ENCODE measurements around the gene DALRD3.

The DALRD3 gene

DNA sequence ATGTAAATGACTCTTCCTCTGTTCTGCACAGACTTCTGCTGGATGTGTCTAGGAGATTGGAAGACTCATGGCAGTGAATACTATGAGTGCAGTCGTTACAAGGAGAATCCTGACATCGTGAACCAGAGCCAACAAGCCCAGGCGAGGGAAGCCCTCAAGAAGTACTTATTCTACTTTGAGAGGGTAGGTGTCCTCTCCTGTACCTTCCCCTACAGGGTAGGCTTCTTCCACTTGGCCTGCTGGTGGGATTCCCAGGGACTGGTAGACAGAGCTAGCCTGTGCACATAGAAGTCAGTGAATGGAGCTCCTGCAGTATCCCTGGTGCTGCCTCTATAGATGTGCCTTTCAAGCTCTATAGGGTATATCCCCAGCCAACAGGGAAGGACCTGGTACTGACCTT is 38.9 kb downstream of the DALRD3 start:
- Mint-ChIP-seq H3K27ac (ENCODE audit: low read depth) (no peak overlapping the region), H3K4me3 (no peak overlapping the region), H3K4me1 (no peaks in the 10 kb centered on the region), H3K9me3 (no peaks in the 10 kb centered on the region), H3K36me3 (ENCODE audit: insufficient read depth) (peaks cover 67% of the 10 kb centered on the region), H3K27me3 (no peaks in the 10 kb centered on the region)
- ATAC-seq (replicated peaks; ENCODE audit: extremely low read depth, poor library complexity, severe bottlenecking) = no peak
- no peak for DNase-seq (ENCODE audit: low spot score in 2 of 2)

DNA sequence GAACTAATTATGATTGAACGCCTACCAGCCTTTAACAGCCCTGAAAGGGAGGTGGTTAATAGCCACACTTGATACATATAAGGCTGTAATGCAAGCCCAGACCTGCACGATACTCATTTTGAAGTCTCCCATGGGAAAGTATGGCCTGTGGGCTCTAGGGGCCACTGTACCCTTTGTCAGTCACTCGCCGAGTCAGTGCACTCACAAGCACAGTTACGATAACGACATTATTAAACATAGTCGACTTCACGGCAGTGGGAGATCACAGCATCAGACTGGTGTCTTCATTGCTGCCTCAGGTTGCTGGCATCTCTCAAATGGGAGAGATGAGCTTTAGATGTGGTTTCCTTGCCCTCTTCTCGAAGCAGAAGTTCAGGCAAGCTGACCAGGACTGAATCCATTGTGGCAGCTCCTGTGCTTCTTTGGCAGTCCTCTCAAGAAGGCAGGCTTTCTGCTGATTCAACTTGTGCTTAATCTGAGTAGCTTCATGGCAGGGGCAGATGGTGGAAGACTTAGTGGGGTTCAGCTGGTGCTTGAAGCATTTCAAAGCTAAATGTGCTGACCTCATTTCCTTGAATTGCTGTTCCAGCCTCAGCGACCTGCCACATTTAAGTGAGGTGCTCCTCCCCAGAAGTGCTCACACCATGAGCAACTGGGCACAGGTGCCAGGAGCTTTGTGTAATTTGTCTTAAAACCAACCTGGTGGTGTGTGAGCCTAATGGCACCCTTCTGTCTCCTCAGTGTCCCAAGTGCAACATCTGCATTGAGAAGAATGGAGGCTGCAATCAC is 44.1 kb downstream of the DALRD3 start:
- H3K9me3 Mint-ChIP-seq = no peaks in the 10 kb centered on the region
- no peak overlapping the region for H3K27ac Mint-ChIP-seq (ENCODE audit: low read depth)
- DNase-seq (ENCODE audit: low spot score in 2 of 2) = no peak

DNA sequence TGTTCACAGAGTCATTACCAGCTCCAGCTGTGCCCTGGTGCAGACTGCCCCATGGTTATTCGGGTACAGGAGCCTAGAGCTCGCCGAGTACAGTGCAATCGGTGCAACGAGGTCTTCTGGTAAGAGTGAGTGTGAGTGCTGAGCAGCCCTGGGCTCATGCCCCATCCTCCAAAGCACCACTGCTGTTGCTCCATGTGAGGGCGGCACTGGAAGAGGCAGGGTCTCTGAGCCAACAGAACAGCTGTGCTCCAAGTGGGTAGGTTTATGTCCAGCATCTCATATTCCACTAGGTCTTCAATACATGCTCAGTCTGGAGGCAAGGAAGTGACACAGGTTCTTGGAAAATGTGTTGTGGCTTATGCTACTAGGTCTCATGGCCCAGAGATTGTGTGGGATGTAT is 47.8 kb downstream of the DALRD3 start:
- Mint-ChIP-seq H3K4me1 (peaks cover 5% of the 10 kb centered on the region), H3K36me3 (ENCODE audit: insufficient read depth) (peaks cover 82% of the 10 kb centered on the region), H3K27ac (ENCODE audit: low read depth) (no peak overlapping the region), H3K4me3 (no peak overlapping the region), H3K27me3 (no peaks in the 10 kb centered on the region), H3K9me3 (no peaks in the 10 kb centered on the region)
- DNase-seq (ENCODE audit: low spot score in 2 of 2) (no peak), ATAC-seq (replicated peaks; ENCODE audit: extremely low read depth, poor library complexity, severe bottlenecking) (no peak)

More for the DNA sequence above, 44.1 kb downstream of the DALRD3 start:
- ATAC-seq (replicated peaks; ENCODE audit: extremely low read depth, poor library complexity, severe bottlenecking) = no peak
- H3K36me3 Mint-ChIP-seq (ENCODE audit: insufficient read depth) = peaks cover 80% of the 10 kb centered on the region
- H3K4me1 Mint-ChIP-seq = no peaks in the 10 kb centered on the region
- H3K4me3 Mint-ChIP-seq = no peak overlapping the region
- H3K27me3 Mint-ChIP-seq = no peaks in the 10 kb centered on the region

DNA sequence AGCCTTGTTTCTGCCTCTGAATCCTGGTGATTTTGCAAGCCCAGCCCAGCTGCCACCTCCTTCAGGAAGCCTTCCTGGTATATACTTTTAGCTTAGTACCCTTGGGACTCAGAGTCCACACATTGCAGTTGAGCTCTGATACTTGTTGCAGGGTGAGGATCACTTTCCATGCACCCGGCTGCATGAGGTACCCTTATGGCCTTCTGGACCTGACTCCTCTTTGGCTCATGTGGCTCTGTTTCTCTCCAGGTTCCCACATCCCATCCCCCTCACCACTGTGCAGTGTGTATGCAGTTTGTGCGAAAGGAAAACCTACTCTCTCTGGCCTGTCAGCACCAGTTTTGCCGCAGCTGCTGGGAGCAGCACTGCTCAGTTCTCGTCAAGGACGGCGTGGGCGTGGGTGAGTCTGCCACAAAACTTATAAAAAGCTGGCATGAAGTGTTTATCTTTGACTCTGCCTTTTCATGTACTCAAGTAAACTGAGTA is 51.5 kb downstream of the DALRD3 start:
- no peaks in the 10 kb centered on the region for H3K27me3 Mint-ChIP-seq
- peaks cover 5% of the 10 kb centered on the region for H3K4me1 Mint-ChIP-seq
- no peak overlapping the region for H3K27ac Mint-ChIP-seq (ENCODE audit: low read depth)
- no peaks in the 10 kb centered on the region for H3K9me3 Mint-ChIP-seq
- DNase-seq (ENCODE audit: low spot score in 2 of 2) (no peak), ATAC-seq (replicated peaks; ENCODE audit: extremely low read depth, poor library complexity, severe bottlenecking) (no peak)
- H3K4me3 Mint-ChIP-seq = no peak overlapping the region
- peaks cover 71% of the 10 kb centered on the region for H3K36me3 Mint-ChIP-seq (ENCODE audit: insufficient read depth)

DNA sequence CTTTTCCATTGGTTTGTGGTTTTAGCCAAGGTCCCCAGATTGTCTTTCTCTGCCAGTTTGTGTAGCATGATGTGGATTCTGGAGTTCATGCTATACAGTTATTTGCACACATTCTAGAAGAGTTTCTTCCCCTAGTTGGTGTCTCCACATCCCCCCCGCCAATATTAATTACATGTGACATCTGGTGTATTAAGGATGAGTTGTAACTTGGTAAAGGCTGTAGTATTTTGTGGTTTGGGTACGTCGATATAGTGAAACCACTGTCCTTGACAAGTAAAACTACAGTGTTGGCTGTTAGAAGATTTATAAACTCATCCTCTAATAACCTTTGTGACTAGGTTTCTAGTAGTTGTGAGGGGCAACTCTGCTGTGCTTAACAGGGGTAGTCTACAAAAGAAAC is 52.0 kb downstream of the DALRD3 start:
- H3K27ac Mint-ChIP-seq (ENCODE audit: low read depth) = no peak overlapping the region
- DNase-seq (ENCODE audit: low spot score in 2 of 2) (no peak), ATAC-seq (replicated peaks; ENCODE audit: extremely low read depth, poor library complexity, severe bottlenecking) (peak; percentile 40)
- H3K36me3 Mint-ChIP-seq (ENCODE audit: insufficient read depth) = peaks cover 66% of the 10 kb centered on the region
- H3K4me1 Mint-ChIP-seq = peaks cover 5% of the 10 kb centered on the region
- H3K4me3 Mint-ChIP-seq = no peak overlapping the region
- no peaks in the 10 kb centered on the region for H3K9me3 Mint-ChIP-seq
- no peaks in the 10 kb centered on the region for H3K27me3 Mint-ChIP-seq

Measured in central memory CD8-positive, alpha-beta T cell (primary cell).